ENCODE measurements around the gene NFKBIL1. TPM values are rescaled to one million over a fixed set of nuclear protein-coding genes. Genes with fewer than 3 reads are reported as not detected.

Gene NFKBIL1
- total and polyA plus RNA-seq, 9 of the 15 experiments (the other 6 are each of a cell fraction or from before 2014, with no cell fraction given), result 0.49 to 33.1 (median 7.6) TPM

GRCh38 chr6:31525553-31525931 is 21.9 kb upstream of the NFKBIL1 start (continued):
- TF ChIP-seq, protein P1, sequence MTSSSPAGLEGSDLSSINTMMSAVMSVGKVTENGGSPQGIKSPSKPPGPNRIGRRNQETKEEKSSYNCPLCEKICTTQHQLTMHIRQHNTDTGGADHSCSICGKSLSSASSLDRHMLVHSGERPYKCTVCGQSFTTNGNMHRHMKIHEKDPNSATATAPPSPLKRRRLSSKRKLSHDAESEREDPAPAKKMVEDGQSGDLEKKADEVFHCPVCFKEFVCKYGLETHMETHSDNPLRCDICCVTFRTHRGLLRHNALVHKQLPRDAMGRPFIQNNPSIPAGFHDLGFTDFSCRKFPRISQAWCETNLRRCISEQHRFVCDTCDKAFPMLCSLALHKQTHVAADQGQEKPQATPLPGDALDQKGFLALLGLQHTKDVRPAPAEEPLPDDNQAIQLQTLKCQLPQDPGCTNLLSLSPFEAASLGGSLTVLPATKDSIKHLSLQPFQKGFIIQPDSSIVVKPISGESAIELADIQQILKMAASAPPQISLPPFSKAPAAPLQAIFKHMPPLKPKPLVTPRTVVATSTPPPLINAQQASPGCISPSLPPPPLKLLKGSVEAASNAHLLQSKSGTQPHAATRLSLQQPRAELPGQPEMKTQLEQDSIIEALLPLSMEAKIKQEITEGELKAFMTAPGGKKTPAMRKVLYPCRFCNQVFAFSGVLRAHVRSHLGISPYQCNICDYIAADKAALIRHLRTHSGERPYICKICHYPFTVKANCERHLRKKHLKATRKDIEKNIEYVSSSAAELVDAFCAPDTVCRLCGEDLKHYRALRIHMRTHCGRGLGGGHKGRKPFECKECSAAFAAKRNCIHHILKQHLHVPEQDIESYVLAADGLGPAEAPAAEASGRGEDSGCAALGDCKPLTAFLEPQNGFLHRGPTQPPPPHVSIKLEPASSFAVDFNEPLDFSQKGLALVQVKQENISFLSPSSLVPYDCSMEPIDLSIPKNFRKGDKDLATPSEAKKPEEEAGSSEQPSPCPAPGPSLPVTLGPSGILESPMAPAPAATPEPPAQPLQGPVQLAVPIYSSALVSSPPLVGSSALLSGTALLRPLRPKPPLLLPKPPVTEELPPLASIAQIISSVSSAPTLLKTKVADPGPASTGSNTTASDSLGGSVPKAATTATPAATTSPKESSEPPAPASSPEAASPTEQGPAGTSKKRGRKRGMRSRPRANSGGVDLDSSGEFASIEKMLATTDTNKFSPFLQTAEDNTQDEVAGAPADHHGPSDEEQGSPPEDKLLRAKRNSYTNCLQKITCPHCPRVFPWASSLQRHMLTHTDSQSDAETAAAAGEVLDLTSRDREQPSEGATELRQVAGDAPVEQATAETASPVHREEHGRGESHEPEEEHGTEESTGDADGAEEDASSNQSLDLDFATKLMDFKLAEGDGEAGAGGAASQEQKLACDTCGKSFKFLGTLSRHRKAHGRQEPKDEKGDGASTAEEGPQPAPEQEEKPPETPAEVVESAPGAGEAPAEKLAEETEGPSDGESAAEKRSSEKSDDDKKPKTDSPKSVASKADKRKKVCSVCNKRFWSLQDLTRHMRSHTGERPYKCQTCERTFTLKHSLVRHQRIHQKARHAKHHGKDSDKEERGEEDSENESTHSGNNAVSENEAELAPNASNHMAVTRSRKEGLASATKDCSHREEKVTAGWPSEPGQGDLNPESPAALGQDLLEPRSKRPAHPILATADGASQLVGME (CRISPR knock-in tag; IDR thresholded peaks at IDR 0.05), result no peak
- TF ChIP-seq JUND (IDR thresholded peaks at IDR 0.05; ENCODE audit: borderline replicate concordance, low read depth, low read length), result peak; percentile 94
- TF ChIP-seq JUND (tag; IDR thresholded peaks at IDR 0.05; ENCODE audit: borderline replicate concordance, low read depth, low read length), result peak; percentile 92; the same call in 1 of the 3 replicates
- TF ChIP-seq ZNF143 (CRISPR knock-in tag; IDR thresholded peaks at IDR 0.05), result no peak
- TF ChIP-seq KDM4B (IDR thresholded peaks at IDR 0.05; ENCODE audit: borderline replicate concordance in 2 of 2, low read depth in 1 of 2), result no peak
- no peak for TF ChIP-seq PATZ1 (CRISPR knock-in tag; IDR thresholded peaks at IDR 0.05; ENCODE audit: borderline replicate concordance)
- TF ChIP-seq, protein P2, sequence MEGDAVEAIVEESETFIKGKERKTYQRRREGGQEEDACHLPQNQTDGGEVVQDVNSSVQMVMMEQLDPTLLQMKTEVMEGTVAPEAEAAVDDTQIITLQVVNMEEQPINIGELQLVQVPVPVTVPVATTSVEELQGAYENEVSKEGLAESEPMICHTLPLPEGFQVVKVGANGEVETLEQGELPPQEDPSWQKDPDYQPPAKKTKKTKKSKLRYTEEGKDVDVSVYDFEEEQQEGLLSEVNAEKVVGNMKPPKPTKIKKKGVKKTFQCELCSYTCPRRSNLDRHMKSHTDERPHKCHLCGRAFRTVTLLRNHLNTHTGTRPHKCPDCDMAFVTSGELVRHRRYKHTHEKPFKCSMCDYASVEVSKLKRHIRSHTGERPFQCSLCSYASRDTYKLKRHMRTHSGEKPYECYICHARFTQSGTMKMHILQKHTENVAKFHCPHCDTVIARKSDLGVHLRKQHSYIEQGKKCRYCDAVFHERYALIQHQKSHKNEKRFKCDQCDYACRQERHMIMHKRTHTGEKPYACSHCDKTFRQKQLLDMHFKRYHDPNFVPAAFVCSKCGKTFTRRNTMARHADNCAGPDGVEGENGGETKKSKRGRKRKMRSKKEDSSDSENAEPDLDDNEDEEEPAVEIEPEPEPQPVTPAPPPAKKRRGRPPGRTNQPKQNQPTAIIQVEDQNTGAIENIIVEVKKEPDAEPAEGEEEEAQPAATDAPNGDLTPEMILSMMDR (IDR thresholded peaks at IDR 0.05 in 2 of 3, conservative IDR thresholded peaks at IDR 0.05 in 1 of 3; ENCODE audit: insufficient read depth in 2 of 3, low read depth in 1 of 3, low read length in 3 of 3), result no peak
- no peak for TF ChIP-seq ZNF253 (CRISPR knock-in tag; conservative IDR thresholded peaks at IDR 0.05)
- TF ChIP-seq ZNF232 (CRISPR knock-in tag; IDR thresholded peaks at IDR 0.05), result 0 out of 2 replicates have a peak, but pooled peaks have one; percentile 41
- peak; percentile 82 for TF ChIP-seq DACH1 (IDR thresholded peaks at IDR 0.05; ENCODE audit: partially characterized antibody)
- TF ChIP-seq ZNF444 (CRISPR knock-in tag; IDR thresholded peaks at IDR 0.05), result no peak
- peak; percentile 75 for TF ChIP-seq SMARCA4 (IDR thresholded peaks at IDR 0.05)
- TF ChIP-seq SMARCB1 (IDR thresholded peaks at IDR 0.05; ENCODE audit: insufficient read length, low read depth), result no peak
- peak in 1 of 2 experiments; percentile 81; a peak in 3 of 4 replicates for TF ChIP-seq FOXA3 (CRISPR knock-in tag; conservative IDR thresholded peaks at IDR 0.05 in 1 of 2, IDR thresholded peaks at IDR 0.05 in 1 of 2)
- TF ChIP-seq ZFP36 (IDR thresholded peaks at IDR 0.05; ENCODE audit: low read depth, low read length, partially characterized antibody), result no peak
